ENCODE results near the gene PC.

GRCh38 chr11:66934950-66935779 is 23.0 kb downstream of the PC start:
- TF ChIP-seq EZH2 (IDR thresholded peaks at IDR 0.05; ENCODE audit: borderline replicate concordance), result no peak
- TF ChIP-seq EZH2phosphoT487 (IDR thresholded peaks at IDR 0.05; ENCODE audit: low read depth, severe bottlenecking, unreplicated experiment), result no peak
- no peak for TF ChIP-seq CTCF (IDR thresholded peaks at IDR 0.05; ENCODE audit: poor library complexity)

All from hepatocyte (in vitro differentiated cells).